Pancreas (tissue), 10 donors: ENCODE measurements around the gene GNAI1. TPM values are rescaled to one million over a fixed set of nuclear protein-coding genes. Genes with fewer than 3 reads are reported as not detected.

Experiments
- ATAC-seq, 4 donors: fragments of 200-7000 bp; cut with Tn5 transposase; one replicate each; pipeline versions ENCODE4 v1.8.0 to v1.9.1; 2020; ENCODE audit warnings: mild to moderate bottlenecking in 4 of 4, moderate library complexity in 4 of 4
- DNase-seq, 6 donors: peaks; one replicate each; pipeline ENCODE4 v3.0.0-alpha.2; 2020
- FAIRE-seq: peaks from 2 replicates; lab custom pipeline; 2012; peaks lifted over from hg19 to GRCh38; lab: Jason Lieb, UNC
- H3K27ac ChIP-seq, 4 donors: fragments of 200-600 bp; sonication (generic); 1 replicate in 3 of 4; 2 replicates in 1 of 4; pipeline versions ENCODE4 v1.5.0 to v1.8.0; 2020
- H3K27me3 ChIP-seq, 4 donors: fragments of 200-600 bp; one replicate each; pipeline ENCODE4 v1.8.0; 2021
- H3K36me3 ChIP-seq, 3 donors: fragments of 200-600 bp; sonication (generic) in 1 of 3; one replicate each; pipeline versions ENCODE4 v1.5.0 to v1.8.0; 2020 to 2021
- H3K4me1 ChIP-seq, 3 donors: fragments of 200-600 bp; one replicate each; pipeline ENCODE4 v1.8.0; 2021
- H3K4me3 ChIP-seq, 4 donors: fragments of 200-600 bp; sonication (generic) in 2 of 4; one replicate each; pipeline versions ENCODE4 v1.5.0 to v1.8.0; 2020 to 2021
- H3K9me3 ChIP-seq, 4 donors: fragments of 200-600 bp; one replicate each; pipeline ENCODE4 v1.8.0; 2021
- WGBS, 2 donors: extraction: QIAGEN DNeasy Blood & Tissue Kit; methylation state at CpG; one replicate each; pipeline ENCODE4 v1.1.7; 2013; 5-methylcytosine and 5-hydroxymethylcytosine counted together
- intact Hi-C, 3 donors: fragments of 100-400 bp; cut with DNase I; formaldehyde crosslinking; loops; one replicate each; pipeline versions ENCODE4 v1.11.1 to v1.14.2; 2022
- polyA plus RNA-seq, 2 donors: library from polyadenylated mRNA; stranded (reverse); fragments of 200-250 nt; gene quantifications; one replicate each; pipeline ENCODE4 v1.2.3, GENCODE V29; 2013
- total RNA-seq, 6 donors: library from RNA; stranded (reverse); fragmentation: NEBNext Ultra II Directional in 4 of 6; extraction: Animal tissue kit (Norgen Biotek cat#: 25700) in 4 of 6; gene quantifications; one replicate each; pipeline versions ENCODE4 v1.2.1 to v1.2.4, GENCODE V29; 2021 to 2023
- TF ChIP-seq, protein P1 (sequence below), 4 donors: fragments of 200-600 bp; sonication (generic) in 3 of 4; IDR thresholded peaks; one replicate each; pipeline versions ENCODE4 v1.5.0 to v1.8.0; 2021; ENCODE audit warnings: antibody characterized with exemption in 4 of 4
- donor health status: healthy with polysubstance abuse.
- donor health status: DM: no; HTN: no; CAD: no; lungs with moderate emphysema.
- donor health status: DM: no; HTN: no; CAD: no.
- donor health status: control.
- donor health status: control.
- donor health status: Bipolar disorder and iron deficiency.
- donor health status: DM: yes; HTN: yes; CAD: no.
- donor health status: DM: no; HTN: no; CAD: no.
- donor health status: DM: no; HTN: no; CAD: no.
- donor health status: DM: yes; HTN: yes; CAD: no.

GNAI1 gene
- total and polyA plus RNA-seq, 8 donors = 3.0 to 25.9 (median 5.4) TPM

DNA sequence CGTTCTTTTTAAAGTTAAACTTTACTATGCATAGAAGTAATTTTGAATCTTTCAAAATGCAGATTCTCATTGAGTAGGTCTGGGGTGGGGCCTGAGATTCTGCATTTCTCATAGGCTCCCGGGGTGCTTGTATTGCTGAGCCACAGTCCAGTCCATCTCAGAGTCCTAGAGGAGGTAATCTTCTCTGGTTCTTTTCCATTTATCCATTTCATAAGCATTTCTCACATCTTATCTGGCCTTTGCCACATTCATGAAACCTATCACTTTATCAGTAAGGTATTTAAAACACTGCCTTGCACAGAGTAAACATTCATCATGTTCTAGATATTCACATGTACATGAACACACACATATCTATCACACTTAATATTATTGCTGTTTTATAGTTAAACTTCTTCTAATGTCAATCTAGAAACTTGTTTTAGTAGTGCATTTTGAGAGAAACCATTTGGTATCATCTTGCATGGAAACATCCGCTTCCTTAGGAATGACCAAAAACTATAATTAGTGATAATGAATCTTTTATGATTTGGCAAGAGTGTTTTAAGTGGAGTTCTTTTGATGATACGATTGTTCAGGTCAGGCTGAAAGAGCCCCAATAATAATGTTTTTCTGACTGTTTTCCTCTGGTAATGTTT, 12.0 kb downstream of the GNAI1 start:
- 78 to 87% methylated on average over 4 of the region's 4 CpGs for WGBS, 2 donors
- Histone ChIP-seq H3K27me3 (no peaks in the 10 kb centered on the region), H3K9me3 (no peaks in the 10 kb centered on the region), H3K4me1 (peaks cover 0 to 5% (median 0%) of the 10 kb centered on the region in 3 donors), H3K4me3 (no peak overlapping the region), H3K36me3 (no peaks in the 10 kb centered on the region), H3K27ac (no peak overlapping the region)
- no peak for FAIRE-seq
- ATAC-seq = no peak
- TF ChIP-seq, protein P1, sequence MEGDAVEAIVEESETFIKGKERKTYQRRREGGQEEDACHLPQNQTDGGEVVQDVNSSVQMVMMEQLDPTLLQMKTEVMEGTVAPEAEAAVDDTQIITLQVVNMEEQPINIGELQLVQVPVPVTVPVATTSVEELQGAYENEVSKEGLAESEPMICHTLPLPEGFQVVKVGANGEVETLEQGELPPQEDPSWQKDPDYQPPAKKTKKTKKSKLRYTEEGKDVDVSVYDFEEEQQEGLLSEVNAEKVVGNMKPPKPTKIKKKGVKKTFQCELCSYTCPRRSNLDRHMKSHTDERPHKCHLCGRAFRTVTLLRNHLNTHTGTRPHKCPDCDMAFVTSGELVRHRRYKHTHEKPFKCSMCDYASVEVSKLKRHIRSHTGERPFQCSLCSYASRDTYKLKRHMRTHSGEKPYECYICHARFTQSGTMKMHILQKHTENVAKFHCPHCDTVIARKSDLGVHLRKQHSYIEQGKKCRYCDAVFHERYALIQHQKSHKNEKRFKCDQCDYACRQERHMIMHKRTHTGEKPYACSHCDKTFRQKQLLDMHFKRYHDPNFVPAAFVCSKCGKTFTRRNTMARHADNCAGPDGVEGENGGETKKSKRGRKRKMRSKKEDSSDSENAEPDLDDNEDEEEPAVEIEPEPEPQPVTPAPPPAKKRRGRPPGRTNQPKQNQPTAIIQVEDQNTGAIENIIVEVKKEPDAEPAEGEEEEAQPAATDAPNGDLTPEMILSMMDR (IDR thresholded peaks at IDR 0.05) = no peak
- intact Hi-C loops = no loop called here
- no peak for DNase-seq

DNA sequence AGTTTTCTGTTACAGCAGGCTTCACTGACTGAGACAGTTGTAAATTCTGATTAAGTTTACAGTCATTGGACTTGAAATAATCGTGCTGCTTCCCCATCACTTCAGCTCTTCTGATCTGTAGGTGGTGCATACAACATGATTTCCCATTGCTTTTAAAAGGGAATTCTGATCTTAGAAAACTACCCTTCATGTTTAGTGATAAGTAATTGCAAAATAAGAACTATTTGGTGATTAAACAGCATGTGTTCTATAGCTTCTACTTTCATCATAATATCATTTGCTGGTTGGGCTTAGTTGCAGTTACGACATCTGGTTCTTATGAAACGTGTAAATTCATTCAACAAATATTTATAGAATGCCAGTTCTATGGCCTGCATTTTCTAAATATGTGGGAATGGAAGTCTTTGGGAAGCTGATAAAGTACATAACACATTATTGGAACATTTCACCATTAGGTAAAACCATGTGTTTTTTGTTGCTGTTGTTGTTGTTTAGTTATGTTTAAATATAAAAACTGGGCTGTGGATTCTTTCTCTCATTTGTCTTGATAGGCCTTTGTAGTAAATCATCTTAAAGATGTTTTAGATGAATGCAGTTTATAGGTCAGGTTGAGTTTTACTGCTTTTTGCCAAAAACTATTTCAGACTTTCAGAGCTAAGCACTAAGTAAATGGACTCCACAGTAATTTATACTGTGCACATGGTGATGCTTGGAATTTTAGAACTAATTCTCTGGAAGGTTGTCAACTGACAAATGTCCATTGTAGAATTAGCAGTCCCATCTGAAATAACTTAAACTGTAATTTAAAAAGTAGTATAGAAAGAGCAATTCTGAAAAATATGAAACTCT, 13.1 kb downstream of the GNAI1 start:
- no peak for FAIRE-seq
- no peak for ATAC-seq
- Histone ChIP-seq H3K9me3 (no peaks in the 10 kb centered on the region), H3K36me3 (no peaks in the 10 kb centered on the region), H3K4me1 (peaks cover 0 to 5% (median 0%) of the 10 kb centered on the region in 3 donors), H3K27ac (no peak overlapping the region), H3K27me3 (no peaks in the 10 kb centered on the region), H3K4me3 (no peak overlapping the region)
- intact Hi-C loops = no loop called here
- DNase-seq = no peak
- TF ChIP-seq, protein P1 (IDR thresholded peaks at IDR 0.05) = no peak
- 73 to 86% methylated on average over 3 of the region's 3 CpGs for WGBS, 2 donors

DNA sequence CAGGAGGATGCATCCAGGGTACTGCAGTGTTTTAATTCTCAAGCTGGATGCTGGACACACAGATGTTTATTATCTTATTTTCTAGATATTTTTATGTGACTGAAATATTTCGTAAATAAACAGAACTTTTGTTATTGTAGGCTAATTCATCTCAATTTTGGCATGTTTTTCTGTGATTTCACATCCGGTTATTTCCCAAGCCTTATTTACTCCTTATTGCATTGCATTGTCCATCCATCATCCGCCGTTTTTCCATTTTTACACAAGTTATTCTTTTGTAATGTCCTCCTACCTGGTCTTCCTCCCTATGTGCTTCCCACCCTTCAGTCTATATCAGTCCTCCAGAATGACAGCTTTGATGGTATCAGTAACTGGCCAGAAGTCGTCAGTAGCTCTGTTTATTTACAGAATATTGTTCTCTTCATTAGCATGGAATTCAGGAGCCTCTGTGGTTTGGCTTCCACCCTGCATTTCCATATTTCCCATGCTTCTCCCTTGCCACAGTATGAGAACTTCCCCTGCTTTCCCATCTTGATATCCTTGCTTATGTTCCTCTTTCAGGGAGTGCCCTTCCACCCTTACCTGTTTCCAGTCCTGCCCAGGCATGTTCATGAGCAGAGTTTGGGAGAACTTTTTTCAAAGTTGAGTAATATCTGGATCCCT, 16.1 kb downstream of the GNAI1 start:
- H3K27me3 ChIP-seq = no peaks in the 10 kb centered on the region
- 65 to 71% methylated on average over 5 of the region's 5 CpGs for WGBS, 2 donors
- no peak overlapping the region for H3K27ac ChIP-seq
- FAIRE-seq = no peak
- TF ChIP-seq, protein P1 (IDR thresholded peaks at IDR 0.05) = no peak
- intact Hi-C loops = no loop called here
- H3K9me3 ChIP-seq = no peaks in the 10 kb centered on the region
- H3K36me3 ChIP-seq = no peaks in the 10 kb centered on the region
- DNase-seq = no peak
- peaks cover 0 to 8% (median 3%) of the 10 kb centered on the region in 3 donors for H3K4me1 ChIP-seq
- ATAC-seq = no peak
- no peak overlapping the region for H3K4me3 ChIP-seq

DNA sequence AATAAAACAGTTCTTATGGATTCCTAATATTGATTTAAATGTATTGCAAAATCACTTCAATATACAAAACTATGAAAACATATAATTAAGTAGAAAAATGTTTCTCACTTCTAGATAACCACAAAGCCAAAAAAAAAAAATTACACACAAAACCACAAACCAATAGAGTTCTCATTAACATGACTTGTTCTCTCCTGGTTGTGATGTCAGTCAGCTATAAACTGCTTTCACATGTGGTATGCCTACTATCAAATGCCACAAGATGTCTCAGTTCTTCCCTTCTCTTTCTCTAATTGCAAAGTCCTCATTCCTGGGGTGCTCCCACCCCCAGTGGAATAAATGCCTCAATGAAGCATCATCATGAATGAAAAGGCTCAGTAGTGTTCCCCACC, 16.6 kb downstream of the GNAI1 start:
- no peak for DNase-seq
- intact Hi-C loops = no loop called here
- no peak for ATAC-seq
- Histone ChIP-seq H3K4me1 (peaks cover 0 to 8% (median 3%) of the 10 kb centered on the region in 3 donors), H3K27me3 (no peaks in the 10 kb centered on the region), H3K36me3 (no peaks in the 10 kb centered on the region), H3K27ac (no peak overlapping the region), H3K9me3 (no peaks in the 10 kb centered on the region), H3K4me3 (no peak overlapping the region)
- TF ChIP-seq, protein P1 (IDR thresholded peaks at IDR 0.05) = no peak
- FAIRE-seq = no peak
